ENCODE data around the gene ASB2.

The ASB2 gene

GRCh38 chr14:93926245-93926872 lies 50.0 kb downstream of the ASB2 start:
- DNase-seq = no peak

- no peak for DNase-seq
These were observed 50.9 kb downstream of the ASB2 start for GRCh38 chr14:93925374-93925895.

- no peak for DNase-seq
These were observed 51.6 kb downstream of the ASB2 start for GRCh38 chr14:93924592-93925355.

- no peak for DNase-seq
These were observed 52.7 kb downstream of the ASB2 start for GRCh38 chr14:93923626-93924025.

- DNase-seq = no peak
These were observed 55.2 kb downstream of the ASB2 start for GRCh38 chr14:93921001-93921806.

- no peak for DNase-seq
These were observed 59.2 kb downstream of the ASB2 start for GRCh38 chr14:93917141-93917540.

- no peak for DNase-seq
These were observed 59.9 kb downstream of the ASB2 start for GRCh38 chr14:93916498-93916897.

- no peak for DNase-seq
These were observed 60.6 kb downstream of the ASB2 start for GRCh38 chr14:93915800-93916199.

GRCh38 chr14:93915070-93915705 lies 61.2 kb downstream of the ASB2 start:
- no peak for DNase-seq

- no peak for DNase-seq
These were observed 62.1 kb downstream of the ASB2 start for GRCh38 chr14:93914278-93914677.

- no peak for DNase-seq
These were observed 63.6 kb downstream of the ASB2 start for GRCh38 chr14:93912782-93913181.

GRCh38 chr14:93911975-93912615 lies 64.3 kb downstream of the ASB2 start:
- no peak for DNase-seq

- no peak for DNase-seq
These were observed 66.8 kb downstream of the ASB2 start for GRCh38 chr14:93909429-93910128.

- peak; percentile 28 for DNase-seq
These were observed 69.7 kb downstream of the ASB2 start for GRCh38 chr14:93906341-93907329.

- no peak for DNase-seq
These were observed 70.7 kb downstream of the ASB2 start for GRCh38 chr14:93905623-93906022.

GRCh38 chr14:93903342-93904184 lies 72.8 kb downstream of the ASB2 start:
- DNase-seq = no peak

- no peak for DNase-seq
These were observed 73.6 kb downstream of the ASB2 start for GRCh38 chr14:93902619-93903307.

- DNase-seq = no peak
These were observed 74.6 kb downstream of the ASB2 start for GRCh38 chr14:93901813-93902212.

- no peak for DNase-seq
These were observed 77.6 kb downstream of the ASB2 start for GRCh38 chr14:93898731-93899130.

All from NCI-H1048 (cell line).